Measurements from ENCODE around the gene TBXAS1. TPM values are rescaled to one million over a fixed set of nuclear protein-coding genes. Genes with fewer than 3 reads are reported as not detected.
A peak's percentile ranks its signal among the peaks of the same experiment; 100 is the strongest.

Gene TBXAS1
- total and polyA plus RNA-seq, 2 experiments from 2014 or later = 1.3 TPM; not detected in 1

GRCh38 chr7:140061607-140061930, 232.5 kb downstream of the TBXAS1 start:
- Mint-ChIP-seq H3K4me1 (peaks cover 5% of the 10 kb centered on the region; the same call in 2 of the 3 replicates), H3K4me3 (peak overlapping the region; percentile 79), H3K9me3 (peaks cover 5% of the 10 kb centered on the region), H3K27ac (no peak overlapping the region), H3K36me3 (ENCODE audit: low read depth) (peaks cover under 1% of the 10 kb centered on the region; the same call in 1 of the 3 replicates), H3K27me3 (ENCODE audit: insufficient read depth, low read depth, poor library complexity) (peaks cover 29% of the 10 kb centered on the region)
- no peaks in the 10 kb centered on the region for H4K20me1 ChIP-seq (replicated peaks; ENCODE audit: insufficient read depth)
- DNase-seq (ENCODE audit: low spot score) (no peak), ATAC-seq (no peak)
- peak overlapping the region; percentile 94 for H3K4me2 ChIP-seq
- TF ChIP-seq ETS1 (IDR thresholded peaks at IDR 0.05) (no peak), REST (IDR thresholded peaks at IDR 0.05; ENCODE audit: unreplicated experiment) (no peak), NANOG (IDR thresholded peaks at IDR 0.05; ENCODE audit: borderline replicate concordance) (no peak), CREB1 (CRISPR knock-in tag; IDR thresholded peaks at IDR 0.05; ENCODE audit: low read depth) (no peak), ZNF114 (CRISPR knock-in tag; IDR thresholded peaks at IDR 0.05) (no peak), STAT1 (IDR thresholded peaks at IDR 0.05; ENCODE audit: unreplicated experiment) (no peak), JUNB (IDR thresholded peaks at IDR 0.05; ENCODE audit: unreplicated experiment) (no peak), ZNF462 (CRISPR knock-in tag; IDR thresholded peaks at IDR 0.05) (no peak), ZNF331 (CRISPR knock-in tag; IDR thresholded peaks at IDR 0.05; ENCODE audit: low read depth) (no peak), EZH2phosphoT487 (IDR thresholded peaks at IDR 0.05; ENCODE audit: unreplicated experiment) (no peak), CTCF (conservative IDR thresholded peaks at IDR 0.05; ENCODE audit: low read depth in 2 of 2) (no peak), EZH2 (IDR thresholded peaks at IDR 0.05; ENCODE audit: low read depth, unreplicated experiment) (no peak), POLR2AphosphoS5 (IDR thresholded peaks at IDR 0.05; ENCODE audit: low read depth) (no peak)
- peaks cover 8% of the 10 kb centered on the region; the same call in 1 of the 2 replicates for H3K4me1 ChIP-seq (ENCODE audit: insufficient read depth)
- no peaks in the 10 kb centered on the region for H3K79me2 ChIP-seq (replicated peaks; ENCODE audit: insufficient read depth)
- H3K9me2 ChIP-seq (ENCODE audit: insufficient read depth) = no peaks in the 10 kb centered on the region; the same call in 1 of the 2 replicates
- H3K36me3 ChIP-seq (ENCODE audit: insufficient read depth) = no peaks in the 10 kb centered on the region
- H3K4me3 ChIP-seq = peak overlapping the region; percentile 70
- no peaks in the 10 kb centered on the region for H3F3A ChIP-seq (replicated peaks; ENCODE audit: low read depth)
- no peak overlapping the region for H2AFZ ChIP-seq
- peaks cover 39% of the 10 kb centered on the region for H3K27me3 ChIP-seq (ENCODE audit: insufficient read depth)
- no peak overlapping the region for H3K27ac ChIP-seq (ENCODE audit: low read depth)
